H1 (cell line): ENCODE data around the gene DIDO1. TPM values are rescaled to one million over a fixed set of nuclear protein-coding genes. Genes with fewer than 3 reads are reported as not detected.

ENCODE experiments used
- CTCF ChIA-PET: fragments of 300-600 bp; sonication (Branson Sonifier 250); formaldehyde crosslinking; loops from one replicate; lab custom pipeline; 2021; ENCODE audit not compliant: partially characterized antibody; lab: Charles Lee
- POLR2A ChIA-PET: fragments of 300-600 bp; sonication (Branson Sonifier 250); formaldehyde crosslinking; loops from one replicate; lab custom pipeline; 2021; ENCODE audit warnings: inconsistent platforms; ENCODE audit not compliant: partially characterized antibody; lab: Charles Lee
- DNase-seq, 2 experiments: peaks; one replicate each; pipeline versions ENCODE4 v3.0.0 to v3.0.0-alpha.2; 2010 to 2022; ENCODE audit warnings: low spot score in 2 of 2, low read depth in 1 of 2, mixed read lengths in 1 of 2
- FAIRE-seq: peaks from 2 replicates; lab custom pipeline; 2011; peaks lifted over from hg19 to GRCh38; lab: Jason Lieb, UNC
- H2AFZ ChIP-seq: 2 replicates; pipeline ENCODE4 v1.8.1; 2012; ENCODE audit warnings: low read length, inconsistent platforms
- H2AK5ac ChIP-seq: 2 replicates; pipeline ENCODE4 v1.6.1; 2013; ENCODE audit warnings: low read depth, low read length
- H2BK120ac ChIP-seq: replicated peaks from 2 replicates; pipeline ENCODE3; 2013; ENCODE audit warnings: low read depth, low read length, inconsistent platforms
- H2BK12ac ChIP-seq: 2 replicates; pipeline ENCODE4 v1.6.1; 2013; ENCODE audit warnings: low read depth, low read length
- H2BK15ac ChIP-seq: 2 replicates; pipeline ENCODE4 v1.6.1; 2013; ENCODE audit warnings: low read length
- H2BK20ac ChIP-seq: 2 replicates; pipeline ENCODE4 v1.6.1; 2013; ENCODE audit warnings: low read length
- H2BK5ac ChIP-seq: 2 replicates; pipeline ENCODE4 v1.6.1; 2013; ENCODE audit warnings: low read depth, low read length
- H3K14ac ChIP-seq: 2 replicates; pipeline ENCODE4 v1.6.1; 2013; ENCODE audit warnings: inconsistent platforms; ENCODE audit not compliant: insufficient read length
- H3K18ac ChIP-seq: 2 replicates; pipeline ENCODE4 v1.6.1; 2013; ENCODE audit warnings: low read length; ENCODE audit errors: extremely low read depth
- H3K23ac ChIP-seq: 2 replicates; pipeline ENCODE4 v1.6.1; 2013; ENCODE audit warnings: inconsistent platforms; ENCODE audit not compliant: insufficient read length
- H3K23me2 ChIP-seq: 2 replicates; pipeline ENCODE4 v1.6.1; 2013; ENCODE audit warnings: low read depth, low read length
- H3K27ac ChIP-seq: 2 replicates; pipeline ENCODE4 v1.6.1; 2011; ENCODE audit warnings: low read depth, low read length, inconsistent platforms
- H3K27me3 ChIP-seq, 4 experiments: replicated peaks in 1 of 4; 1 replicate in 1 of 4; 2 replicates in 3 of 4; pipeline versions ENCODE4 v1.6.1 to v1.8.1; 2011 to 2013; ENCODE audit warnings: low read length in 3 of 4, mild to moderate bottlenecking in 3 of 4, inconsistent platforms in 2 of 4, mixed read lengths in 2 of 4, moderate library complexity in 1 of 4; ENCODE audit not compliant: control insufficient read depth in 3 of 4, insufficient read depth in 3 of 4; ENCODE audit errors: extremely low read depth in 1 of 4
- H3K36me3 ChIP-seq, 4 experiments: 2 replicates each; pipeline versions ENCODE4 v1.6.1 to v1.8.1; 2011 to 2013; ENCODE audit warnings: mild to moderate bottlenecking in 4 of 4, low read length in 3 of 4, moderate library complexity in 2 of 4, control low read depth in 1 of 4, inconsistent platforms in 1 of 4; ENCODE audit not compliant: insufficient read depth in 4 of 4, control insufficient read depth in 2 of 4
- H3K4ac ChIP-seq: replicated peaks from 2 replicates; pipeline ENCODE3; 2013; ENCODE audit warnings: low read length, low read depth, mixed read lengths, inconsistent platforms; ENCODE audit not compliant: insufficient read length
- H3K4me1 ChIP-seq, 4 experiments: replicated peaks in 1 of 4; 1 replicate in 1 of 4; 2 replicates in 3 of 4; pipeline versions ENCODE4 v1.6.1 to v1.8.1; 2011 to 2013; ENCODE audit warnings: low read length in 3 of 4, inconsistent platforms in 2 of 4, mixed read lengths in 1 of 4; ENCODE audit not compliant: insufficient read depth in 4 of 4, control insufficient read depth in 3 of 4
- H3K4me2 ChIP-seq, 2 experiments: 2 replicates each; pipeline versions ENCODE4 v1.6.1 to v1.8.1; 2011 to 2013; ENCODE audit warnings: low read depth in 2 of 2, low read length in 2 of 2, control low read depth in 1 of 2, inconsistent platforms in 1 of 2, mild to moderate bottlenecking in 1 of 2; ENCODE audit not compliant: insufficient read depth in 1 of 2
- H3K4me3 ChIP-seq, 4 experiments: fragments of 200-600, 300-600 bp in 1 of 4; sonication (generic), shearing (Covaris generic), sonication (Bioruptor Twin) in 1 of 4; 2 replicates each; pipeline versions ENCODE4 v1.5.1 to v1.8.1; 2011 to 2016; ENCODE audit warnings: low read length in 4 of 4, low read depth in 3 of 4, control low read depth in 2 of 4, inconsistent platforms in 2 of 4, mild to moderate bottlenecking in 2 of 4, mixed read lengths in 1 of 4, moderate library complexity in 1 of 4; ENCODE audit not compliant: insufficient read depth in 2 of 4; ENCODE audit errors: extremely low read depth in 1 of 4
- H3K56ac ChIP-seq: replicated peaks from 2 replicates; pipeline ENCODE3; 2013; ENCODE audit warnings: low read depth, mild to moderate bottlenecking, mixed read lengths, low read length, inconsistent platforms; ENCODE audit not compliant: insufficient read length
- H3K79me1 ChIP-seq: 2 replicates; pipeline ENCODE4 v1.6.1; 2013; ENCODE audit warnings: low read depth, low read length, control low read depth
- H3K79me2 ChIP-seq, 2 experiments: 2 replicates each; pipeline versions ENCODE4 v1.6.1 to v1.8.1; 2012 to 2013; ENCODE audit warnings: low read length in 2 of 2, mild to moderate bottlenecking in 2 of 2, inconsistent platforms in 1 of 2; ENCODE audit not compliant: insufficient read depth in 2 of 2, control insufficient read depth in 1 of 2
- H3K9ac ChIP-seq, 4 experiments: replicated peaks in 1 of 4; 1 replicate in 1 of 4; 2 replicates in 3 of 4; pipeline versions ENCODE4 v1.6.1 to v1.8.1; 2011 to 2013; ENCODE audit warnings: low read depth in 3 of 4, low read length in 3 of 4, control low read depth in 2 of 4, mild to moderate bottlenecking in 2 of 4, moderate library complexity in 2 of 4, inconsistent platforms in 1 of 4; ENCODE audit errors: extremely low read depth in 1 of 4
- H3K9me3 ChIP-seq, 2 experiments: 2 replicates each; pipeline versions ENCODE4 v1.6.1 to v1.8.1; 2012 to 2013; ENCODE audit warnings: mild to moderate bottlenecking in 2 of 2, moderate library complexity in 2 of 2, control low read depth in 1 of 2, inconsistent platforms in 1 of 2, low read depth in 1 of 2, low read length in 1 of 2, mixed read lengths in 1 of 2; ENCODE audit not compliant: insufficient read depth in 2 of 2
- H4K20me1 ChIP-seq, 2 experiments: replicated peaks in 1 of 2; 2 replicates each; pipeline versions ENCODE3 to v1.8.1; 2011 to 2013; ENCODE audit warnings: inconsistent platforms in 2 of 2, low read length in 2 of 2, mild to moderate bottlenecking in 1 of 2; ENCODE audit not compliant: insufficient read depth in 2 of 2, control insufficient read depth in 1 of 2
- H4K5ac ChIP-seq: 2 replicates; pipeline ENCODE4 v1.6.1; 2013; ENCODE audit warnings: low read length, low read depth, mixed read lengths, inconsistent platforms; ENCODE audit not compliant: insufficient read length
- H4K8ac ChIP-seq: 2 replicates; pipeline ENCODE4 v1.8.0; 2013; ENCODE audit warnings: mild to moderate bottlenecking, moderate library complexity, low read length, inconsistent platforms; ENCODE audit not compliant: insufficient read depth; ENCODE audit errors: extremely low read depth
- H4K91ac ChIP-seq: replicated peaks from 2 replicates; pipeline ENCODE3; 2013; ENCODE audit warnings: low read length, mixed read lengths, inconsistent platforms; ENCODE audit not compliant: insufficient read length
- KDM4A ChIP-seq: IDR thresholded peaks from one replicate; pipeline ENCODE4 v1.7.1; 2012; ENCODE audit warnings: low read depth, mild to moderate bottlenecking, moderate library complexity, low read length, inconsistent platforms; ENCODE audit not compliant: severe bottlenecking
- POLR2A ChIP-seq, 2 experiments: IDR thresholded peaks; 1 replicate in 1 of 2; 2 replicates in 1 of 2; pipeline ENCODE4 v1.6.1; 2011; ENCODE audit warnings: low read depth in 2 of 2, low read length in 2 of 2, mild to moderate bottlenecking in 2 of 2; ENCODE audit errors: control extremely low read depth in 1 of 2
- WGBS, 2 experiments: shearing (Covaris generic) in 1 of 2; methylation state at CpG; one replicate each; pipeline versions ENCODE4 v1.1.6 to v1.1.7; 2013 to 2015; ENCODE audit warnings: low lambda C conversion rate in 2 of 2, mixed read lengths in 2 of 2, inconsistent platforms in 1 of 2, low coverage in 1 of 2, missing lambda C conversion rate in 1 of 2; ENCODE audit not compliant: insufficient replicate concordance in 2 of 2, insufficient coverage in 1 of 2, insufficient read length in 1 of 2; ENCODE audit errors: extremely low coverage in 1 of 2, missing lambda C conversion rate in 1 of 2; 5-methylcytosine and 5-hydroxymethylcytosine counted together
- polyA plus RNA-seq, 7 experiments: library from polyadenylated mRNA; depleted of rRNA in 3 of 7; stranded (reverse) in 5 of 7; unstranded in 2 of 7; fragments of >200 nt in 5 of 7; fragments of 200-250 nt in 2 of 7; gene quantifications; 1 replicate in 5 of 7; 2 replicates in 1 of 7; 4 replicates in 1 of 7; pipeline versions ENCODE4 v1.2.1 to v1.2.3, GENCODE V29; 2011 to 2013; ENCODE audit warnings: missing spikeins in 2 of 7, mixed read lengths in 2 of 7
- total RNA-seq: library from RNA; stranded (reverse); fragmentation: NEBNext Ultra II Directional; extraction: Animal tissue kit (Norgen Biotek cat#: 25700); gene quantifications from 2 replicates; pipeline ENCODE4 v1.2.1, GENCODE V29; 2021

Gene DIDO1
- total and polyA plus RNA-seq, 2 of the 8 experiments (the other 6 are each of a cell fraction or from before 2014, with no cell fraction given): 53.6 to 82.8 TPM

DNA sequence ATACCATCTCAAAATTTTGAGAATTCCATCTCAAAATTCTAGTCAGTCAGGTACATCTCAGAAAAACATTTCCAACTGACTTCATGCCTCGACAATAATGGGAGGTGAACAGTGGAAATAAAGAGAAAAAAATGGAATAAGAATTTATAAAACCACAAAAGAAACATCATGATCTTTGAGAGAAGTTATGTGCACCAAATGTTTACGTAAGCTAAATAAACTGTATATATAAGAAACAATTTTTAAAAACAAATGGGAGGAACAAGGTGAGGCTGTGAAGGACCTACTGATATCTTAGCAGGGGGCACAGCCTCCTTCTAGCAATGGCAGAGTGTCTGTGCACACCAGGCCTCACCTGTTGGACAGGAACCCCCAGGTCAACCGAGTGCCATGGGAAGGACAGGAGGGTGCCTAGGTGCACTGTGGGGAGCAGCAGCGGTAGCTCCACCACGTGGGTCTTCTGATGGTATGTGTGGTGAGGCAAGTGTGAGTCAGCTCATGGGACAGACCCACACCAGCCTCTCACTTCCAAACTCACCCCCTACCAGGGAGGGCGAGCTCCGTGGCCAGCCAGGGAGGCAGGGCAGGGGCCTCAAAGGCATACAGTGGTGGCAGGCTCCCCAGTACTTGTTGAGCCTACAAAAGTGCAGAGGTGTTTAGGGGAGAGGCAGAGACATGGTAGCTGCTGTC, 23.2 kb downstream of the DIDO1 start:
- Histone ChIP-seq H3K27ac (no peak overlapping the region), H2BK15ac (no peak overlapping the region), H3K4ac (no peak overlapping the region), H3K14ac (no peak overlapping the region), H4K20me1 (peaks cover 5 to 22% of the 10 kb centered on the region in 2 experiments), H4K8ac (no peak overlapping the region), H2BK20ac (no peak overlapping the region), H4K5ac (no peak overlapping the region), H2BK12ac (no peak overlapping the region), H3K79me1 (peaks cover 10% of the 10 kb centered on the region), H3K4me1 (peaks cover 9 to 18% (median 15%) of the 10 kb centered on the region in 4 experiments), H3K9me3 (no peaks in the 10 kb centered on the region), H2AK5ac (no peak overlapping the region), H3K27me3 (no peaks in the 10 kb centered on the region), H3K4me3 (no peak overlapping the region), H3K79me2 (peaks cover 0 to 5% of the 10 kb centered on the region in 2 experiments; a peak in 2 of 4 replicates), H3K36me3 (peaks cover 39 to 60% (median 47%) of the 10 kb centered on the region in 4 experiments), H3K9ac (no peak overlapping the region), H2BK5ac (no peak overlapping the region), H3K56ac (no peak overlapping the region), H4K91ac (no peak overlapping the region), H3K4me2 (no peak overlapping the region), H2BK120ac (no peak overlapping the region), H3K23me2 (no peaks in the 10 kb centered on the region), H3K23ac (no peak overlapping the region), H2AFZ (no peak overlapping the region), H3K18ac (no peak overlapping the region)
- no peak for FAIRE-seq
- TF ChIP-seq KDM4A (no peak), POLR2A (IDR thresholded peaks at IDR 0.05; ENCODE audit: control extremely low read depth in 1 of 2, low read depth in 2 of 2, low read length in 2 of 2) (peak in 1 of 2 experiments; percentile 20; a peak in 1 of 3 replicates)
- DNase-seq: no peak
- ChIA-PET CTCF (interaction anchor here (0.6 to 4.4 kb wide), 14 partner anchors 9 to 70 kb away, joined by 3 to 26 read pairs (median 6); no protein-coding TSS in a partner anchor), POLR2A (interaction anchor here (1.1 to 9.9 kb wide), 7 partner anchors 9 to 68 kb away, joined by 3 to 88 read pairs (median 45); partner anchors contain the start of genes DIDO1 and GID8)
- 88% methylated on average over 7 of the region's 7 CpGs; no CpG with 5 or more reads in 1 of the 2 experiments for WGBS, 2 experiments
